SU-DHL-6 (cell line): Measurements from ENCODE around the gene EPHA3.

Experiments used
- EZH2phosphoT487 ChIP-seq: fragments of 200-600 bp; sonication (generic), shearing (Covaris generic); conservative IDR thresholded peaks from 2 replicates; pipeline ENCODE4 v1.6.1; 2018; ENCODE audit warnings: mild to moderate bottlenecking, antibody characterized with exemption, low read length, moderate library complexity, mixed read lengths
- TF ChIP-seq, protein P1 (sequence below): fragments of 200-600 bp; sonication (generic); IDR thresholded peaks from one replicate; pipeline ENCODE4 v1.5.1; 2017; ENCODE audit warnings: antibody characterized with exemption, mild to moderate bottlenecking, low read length, moderate library complexity; ENCODE audit not compliant: insufficient read depth, poor library complexity, severe bottlenecking

DNA sequence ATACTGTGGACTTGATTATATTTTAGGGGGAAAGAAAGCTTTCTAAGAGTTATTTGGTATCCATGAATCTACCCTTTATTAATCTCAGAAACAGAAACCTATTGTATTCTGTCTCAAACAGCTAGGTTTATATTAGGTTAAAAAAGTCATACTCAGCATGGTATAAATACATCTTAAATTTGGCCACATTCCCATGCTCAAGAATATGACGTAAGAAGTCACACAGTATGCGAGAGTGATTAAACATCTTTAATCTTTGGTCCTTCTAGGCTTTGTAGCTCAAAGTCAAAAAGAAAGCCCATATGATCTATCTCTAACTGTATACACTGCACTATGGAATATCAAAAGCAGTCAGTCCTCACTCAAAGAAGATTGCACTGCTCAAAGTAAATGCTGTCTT is 131.4 kb downstream of the EPHA3 start:
- TF ChIP-seq, protein P1, sequence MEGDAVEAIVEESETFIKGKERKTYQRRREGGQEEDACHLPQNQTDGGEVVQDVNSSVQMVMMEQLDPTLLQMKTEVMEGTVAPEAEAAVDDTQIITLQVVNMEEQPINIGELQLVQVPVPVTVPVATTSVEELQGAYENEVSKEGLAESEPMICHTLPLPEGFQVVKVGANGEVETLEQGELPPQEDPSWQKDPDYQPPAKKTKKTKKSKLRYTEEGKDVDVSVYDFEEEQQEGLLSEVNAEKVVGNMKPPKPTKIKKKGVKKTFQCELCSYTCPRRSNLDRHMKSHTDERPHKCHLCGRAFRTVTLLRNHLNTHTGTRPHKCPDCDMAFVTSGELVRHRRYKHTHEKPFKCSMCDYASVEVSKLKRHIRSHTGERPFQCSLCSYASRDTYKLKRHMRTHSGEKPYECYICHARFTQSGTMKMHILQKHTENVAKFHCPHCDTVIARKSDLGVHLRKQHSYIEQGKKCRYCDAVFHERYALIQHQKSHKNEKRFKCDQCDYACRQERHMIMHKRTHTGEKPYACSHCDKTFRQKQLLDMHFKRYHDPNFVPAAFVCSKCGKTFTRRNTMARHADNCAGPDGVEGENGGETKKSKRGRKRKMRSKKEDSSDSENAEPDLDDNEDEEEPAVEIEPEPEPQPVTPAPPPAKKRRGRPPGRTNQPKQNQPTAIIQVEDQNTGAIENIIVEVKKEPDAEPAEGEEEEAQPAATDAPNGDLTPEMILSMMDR: no peak
- TF ChIP-seq EZH2phosphoT487: no peak
